ENCODE data around the gene GALNT17. TPM values are rescaled to one million over a fixed set of nuclear protein-coding genes. Genes with fewer than 3 reads are reported as not detected.

Gene GALNT17
- total RNA-seq, 1 experiment from 2014 or later = not detected

- no peak for ATAC-seq
- no peak overlapping the region for H3K4me3 ChIP-seq (ENCODE audit: low read depth in 2 of 2, low read length in 2 of 2)
- CTCF ChIA-PET = no interaction called here
Measured at GRCh38 chr7:71155236-71155635, 23.3 kb downstream of the GALNT17 start.

GRCh38 chr7:71157757-71158156 is 25.8 kb downstream of the GALNT17 start:
- intact Hi-C loops (cut with micrococcal nuclease; ENCODE audit: unreplicated experiment) = no loop called here
- ChIA-PET CTCF (no interaction called here), POLR2A (no interaction called here)
- no peaks in the 10 kb centered on the region for H3K4me1 ChIP-seq (ENCODE audit: control insufficient read depth, insufficient read depth, low read length)
- H3K4me3 ChIP-seq (ENCODE audit: low read depth in 2 of 2, low read length in 2 of 2) = no peak overlapping the region
- ATAC-seq (no peak), DNase-seq (ENCODE audit: low read depth, low spot score) (no peak)
- no peaks in the 10 kb centered on the region for H3K36me3 ChIP-seq (ENCODE audit: control insufficient read depth, insufficient read depth, low read length)
- no peaks in the 10 kb centered on the region for H3K27me3 ChIP-seq (ENCODE audit: control insufficient read depth, insufficient read depth, low read length)
- no peaks in the 10 kb centered on the region for H3K9me3 ChIP-seq (ENCODE audit: control insufficient read depth, insufficient read depth, low read depth, low read length)
- no peak overlapping the region for H3K27ac ChIP-seq (ENCODE audit: low read length)
- no TSS peak for BruUV-seq (replicated peaks)
- in situ Hi-C loops (cut with HindIII; ENCODE audit: low pct_unique_long_range_greater_than_20kb, low sequenced_read_pairs) = no loop called here
- TF ChIP-seq POLR2AphosphoS5 (IDR thresholded peaks at IDR 0.05; ENCODE audit: low read depth, low read length) = no peak
- TF ChIP-seq SIN3A (IDR thresholded peaks at IDR 0.05; ENCODE audit: borderline replicate concordance, insufficient read depth, low read depth, low read length) = no peak
- TF ChIP-seq TCF7L2 (IDR thresholded peaks at IDR 0.05; ENCODE audit: low read depth, low read length) = no peak
- no peak for TF ChIP-seq CTCF (IDR thresholded peaks at IDR 0.05)
- no peak for TF ChIP-seq REST (IDR thresholded peaks at IDR 0.05; ENCODE audit: insufficient read depth in 1 of 2, low read depth in 2 of 2, low read length in 1 of 2)

More at GRCh38 chr7:71155236-71155635, 23.3 kb downstream of the GALNT17 start:
- DNase-seq (ENCODE audit: low read depth, low spot score) = no peak
- no peaks in the 10 kb centered on the region for H3K9me3 ChIP-seq (ENCODE audit: control insufficient read depth, insufficient read depth, low read depth, low read length)
- intact Hi-C loops (cut with micrococcal nuclease; ENCODE audit: unreplicated experiment) = no loop called here
- H3K36me3 ChIP-seq (ENCODE audit: control insufficient read depth, insufficient read depth, low read length) = no peaks in the 10 kb centered on the region
- TF ChIP-seq REST (IDR thresholded peaks at IDR 0.05; ENCODE audit: insufficient read depth in 1 of 2, low read depth in 2 of 2, low read length in 1 of 2) = no peak
- TF ChIP-seq CTCF (IDR thresholded peaks at IDR 0.05) = no peak
- no peak for TF ChIP-seq SIN3A (IDR thresholded peaks at IDR 0.05; ENCODE audit: borderline replicate concordance, insufficient read depth, low read depth, low read length)
- TF ChIP-seq POLR2AphosphoS5 (IDR thresholded peaks at IDR 0.05; ENCODE audit: low read depth, low read length) = no peak
- TF ChIP-seq TCF7L2 (IDR thresholded peaks at IDR 0.05; ENCODE audit: low read depth, low read length) = no peak
- no peaks in the 10 kb centered on the region for H3K27me3 ChIP-seq (ENCODE audit: control insufficient read depth, insufficient read depth, low read length)
- in situ Hi-C loops (cut with HindIII; ENCODE audit: low pct_unique_long_range_greater_than_20kb, low sequenced_read_pairs) = no loop called here
- H3K4me1 ChIP-seq (ENCODE audit: control insufficient read depth, insufficient read depth, low read length) = no peaks in the 10 kb centered on the region
- no TSS peak for BruUV-seq (replicated peaks)
- POLR2A ChIA-PET = no interaction called here
- no peak overlapping the region for H3K27ac ChIP-seq (ENCODE audit: low read length)
